Germinal center (tissue), 1 donor: ENCODE measurements around the gene NTRK3.

Experiments used
- DNase-seq: peaks from one replicate; pipeline ENCODE4 v3.0.0; 2012; ENCODE audit warnings: mixed read lengths, low spot score

NTRK3 gene

GRCh38 chr15:88256279-88257230 is at the start of gene NTRK3:
TSS of gene NTRK3 (minus strand) at chr15:88256739. CDS start at chr15:88256153, 586 bp downstream.
- DNase-seq = no peak

GRCh38 chr15:88303395-88303794 is 46.9 kb upstream of the NTRK3 start:
- no peak for DNase-seq

GRCh38 chr15:88302373-88302772 is 45.8 kb upstream of the NTRK3 start:
- no peak for DNase-seq

- no peak for DNase-seq
Measured at GRCh38 chr15:88301311-88301710, 44.8 kb upstream of the NTRK3 start.

- DNase-seq = no peak
Measured at GRCh38 chr15:88300861-88301260, 44.3 kb upstream of the NTRK3 start.

GRCh38 chr15:88300089-88300488 is 43.5 kb upstream of the NTRK3 start:
- no peak for DNase-seq

GRCh38 chr15:88299497-88299896 is 43.0 kb upstream of the NTRK3 start:
- no peak for DNase-seq

- DNase-seq = no peak
Measured at GRCh38 chr15:88288661-88289060, 32.1 kb upstream of the NTRK3 start.

GRCh38 chr15:88288206-88288605 is 31.7 kb upstream of the NTRK3 start:
- no peak for DNase-seq

GRCh38 chr15:88284318-88284998 is 27.9 kb upstream of the NTRK3 start:
- DNase-seq = no peak

GRCh38 chr15:88282614-88283013 is 26.1 kb upstream of the NTRK3 start:
- no peak for DNase-seq

- no peak for DNase-seq
Measured at GRCh38 chr15:88276821-88277410, 20.4 kb upstream of the NTRK3 start.

- no peak for DNase-seq
Measured at GRCh38 chr15:88275804-88276203, 19.3 kb upstream of the NTRK3 start.

- peak; percentile 75 for DNase-seq
Measured at GRCh38 chr15:88274553-88275460, 18.3 kb upstream of the NTRK3 start.

GRCh38 chr15:88272421-88272820 is 15.9 kb upstream of the NTRK3 start:
- no peak for DNase-seq

- DNase-seq = no peak
Measured at GRCh38 chr15:88269356-88270062, 13.0 kb upstream of the NTRK3 start.

GRCh38 chr15:88267720-88268119 is 11.2 kb upstream of the NTRK3 start:
- no peak for DNase-seq

- no peak for DNase-seq
Measured at GRCh38 chr15:88266170-88266569, 9.6 kb upstream of the NTRK3 start.

GRCh38 chr15:88264622-88265021 is 8.1 kb upstream of the NTRK3 start:
- DNase-seq = no peak

GRCh38 chr15:88262064-88262463 is 5.5 kb upstream of the NTRK3 start:
- no peak for DNase-seq

GRCh38 chr15:88258093-88258641 is 1.6 kb upstream of the NTRK3 start:
- DNase-seq = no peak
